ENCODE results near the gene IFNA8. TPM values are rescaled to one million over a fixed set of nuclear protein-coding genes. Genes with fewer than 3 reads are reported as not detected.
"Not testable (repeated sequence)": the region's sequence is repeated elsewhere in the genome, so short reads cannot be mapped to it uniquely, and the experiment has no call there.

Gene IFNA8
- total RNA-seq, 1 donor from 2014 or later, result not detected

GRCh38 chr9:21432672-21433425, 23.9 kb downstream of the IFNA8 start:
- H3K9me3 ChIP-seq (replicated peaks), result no peaks in the 10 kb centered on the region
- intact Hi-C loops (cut with micrococcal nuclease), result no loop called here
- no peak for TF ChIP-seq CTCF (IDR thresholded peaks at IDR 0.05; ENCODE audit: borderline replicate concordance)
- no peak overlapping the region for H3K4me3 ChIP-seq
- peaks cover 58% of the 10 kb centered on the region for H3K27me3 ChIP-seq (ENCODE audit: low read depth)
- no peak for DNase-seq
- no peak overlapping the region for H3K27ac ChIP-seq (replicated peaks)
- no peaks in the 10 kb centered on the region for H3K4me1 ChIP-seq
- H3K36me3 ChIP-seq, result no peaks in the 10 kb centered on the region

DNA sequence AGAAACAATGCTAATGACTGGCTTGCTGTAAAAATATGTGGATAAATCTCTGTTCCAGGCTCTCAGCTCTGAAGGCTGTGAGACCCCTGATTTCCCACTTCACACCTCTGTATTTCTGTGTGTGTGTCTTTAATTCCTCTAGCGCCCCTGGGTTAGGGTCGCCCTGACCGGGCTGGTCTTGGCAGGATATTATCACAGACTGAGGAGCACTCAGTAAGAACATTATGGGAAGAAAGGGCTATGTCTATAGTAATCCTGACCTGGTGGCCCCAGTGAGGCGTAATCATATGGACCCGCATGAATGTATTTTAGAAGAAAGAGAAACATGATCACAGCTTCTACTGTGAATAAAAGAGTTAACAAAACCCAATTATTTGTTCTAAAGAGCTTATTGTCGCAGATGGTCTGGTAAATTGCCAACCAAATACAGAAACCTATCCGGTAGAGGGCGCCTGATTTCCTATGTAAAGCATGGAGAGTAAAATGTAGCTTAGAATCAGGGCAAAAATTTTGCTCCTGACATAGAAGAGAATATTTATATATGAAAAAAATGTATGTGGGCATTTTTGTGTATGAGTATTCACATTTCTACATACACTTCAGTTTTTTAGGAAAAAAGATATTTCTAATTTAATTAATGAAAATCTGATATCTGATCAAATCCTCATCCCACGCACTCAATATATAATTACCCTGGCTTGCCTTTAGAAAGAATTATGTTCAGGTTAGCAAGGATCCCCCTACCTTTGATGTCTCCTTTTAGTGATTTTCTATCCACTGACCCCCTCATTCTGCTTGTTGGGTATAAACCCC, 25.5 kb downstream of the IFNA8 start:
- peak; percentile 52 for TF ChIP-seq CTCF (IDR thresholded peaks at IDR 0.05; ENCODE audit: borderline replicate concordance)
- Histone ChIP-seq H3K27ac (replicated peaks) (no peak overlapping the region), H3K4me1 (no peaks in the 10 kb centered on the region), H3K4me3 (no peak overlapping the region), H3K27me3 (ENCODE audit: low read depth) (peaks cover 56% of the 10 kb centered on the region), H3K36me3 (no peaks in the 10 kb centered on the region), H3K9me3 (replicated peaks) (no peaks in the 10 kb centered on the region)
- no peak for DNase-seq
- intact Hi-C loops (cut with micrococcal nuclease), result no loop called here

DNA sequence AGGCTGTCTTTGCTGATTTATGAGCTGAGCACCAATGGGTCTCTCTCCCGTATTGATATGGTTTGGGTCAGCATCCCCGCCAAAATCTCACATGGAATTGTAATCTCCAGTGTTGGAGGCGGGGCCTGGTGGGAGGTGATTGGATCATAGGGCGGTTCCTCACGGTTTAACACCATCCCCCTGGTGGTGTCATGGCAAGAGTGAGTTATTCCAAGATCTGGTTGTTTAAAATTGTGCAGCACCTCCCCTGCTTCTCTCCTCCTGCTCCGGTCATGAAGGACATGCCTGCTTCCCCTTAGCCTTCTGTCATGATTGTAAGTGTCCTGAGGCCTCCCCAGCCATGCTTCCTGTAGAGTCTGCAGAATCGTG, 26.1 kb downstream of the IFNA8 start:
- H3K27me3 ChIP-seq (ENCODE audit: low read depth), result peaks cover 51% of the 10 kb centered on the region
- H3K9me3 ChIP-seq (replicated peaks); H3K36me3 ChIP-seq; H3K4me1 ChIP-seq; H3K27ac ChIP-seq (replicated peaks); H3K4me3 ChIP-seq; DNase-seq; intact Hi-C loops (cut with micrococcal nuclease): not testable (repeated sequence)

- Histone ChIP-seq H3K36me3 (no peaks in the 10 kb centered on the region), H3K4me3 (no peak within 1 kb of the TSS), H3K4me1 (no peaks in the 10 kb centered on the region), H3K27ac (replicated peaks) (no peak within 1 kb of the TSS), H3K27me3 (ENCODE audit: low read depth) (peaks cover 23% of the 10 kb centered on the region), H3K9me3 (replicated peaks) (peaks cover 13% of the 10 kb centered on the region)
- no peak for TF ChIP-seq CTCF (IDR thresholded peaks at IDR 0.05; ENCODE audit: borderline replicate concordance)
- intact Hi-C loops (cut with micrococcal nuclease), result no loop called here
- DNase-seq, result no peak
Measured at GRCh38 chr9:21440139-21440538, 31.2 kb downstream of the IFNA8 start, which contains the start of gene IFNA1. Gene IFNA1, plus strand, starts transcription at chr9:21440439. Its CDS starts 69 bp downstream, at chr9:21440508.

- TF ChIP-seq CTCF (IDR thresholded peaks at IDR 0.05; ENCODE audit: borderline replicate concordance), result no peak
- no peak for DNase-seq
- intact Hi-C loops (cut with micrococcal nuclease), result no loop called here
- Histone ChIP-seq H3K9me3 (replicated peaks) (peaks cover 13% of the 10 kb centered on the region), H3K36me3 (no peaks in the 10 kb centered on the region), H3K4me1 (no peaks in the 10 kb centered on the region), H3K27ac (replicated peaks) (no peak overlapping the region), H3K27me3 (ENCODE audit: low read depth) (peaks cover 25% of the 10 kb centered on the region), H3K4me3 (no peak overlapping the region)
Measured at GRCh38 chr9:21443849-21444625, 35.1 kb downstream of the IFNA8 start.

DNA sequence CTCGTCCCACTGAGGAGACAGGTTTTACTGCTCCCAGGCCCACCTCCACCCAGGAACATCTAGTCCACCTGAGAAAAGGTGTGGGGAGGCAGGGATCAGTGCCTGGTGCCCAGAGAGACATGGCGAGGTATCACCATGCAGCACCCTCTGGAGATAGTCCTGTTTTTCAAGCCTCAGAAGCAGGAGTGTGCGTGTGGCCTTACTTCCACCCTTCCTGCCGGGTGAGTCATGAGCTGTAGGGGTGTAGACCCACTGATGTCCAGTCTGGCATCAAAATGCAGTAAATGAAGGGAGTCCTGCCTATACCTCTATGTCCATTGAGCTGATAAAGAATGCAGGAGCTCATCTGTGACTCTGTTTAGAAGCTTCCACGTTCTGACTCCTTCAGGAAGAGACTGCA, 40.4 kb downstream of the IFNA8 start:
- H3K4me1 ChIP-seq; DNase-seq; intact Hi-C loops (cut with micrococcal nuclease); H3K36me3 ChIP-seq; H3K9me3 ChIP-seq (replicated peaks); H3K27ac ChIP-seq (replicated peaks); H3K4me3 ChIP-seq: not testable (repeated sequence)
- peaks cover 31% of the 10 kb centered on the region for H3K27me3 ChIP-seq (ENCODE audit: low read depth)
